Stimulated activated memory B cell treated with anti-CD40 and anti-IgM and Interleukin-4, amounts not matched to agents 10 μg/mL and 1 μg/mL and 100 μg/mL, for 72 hours (primary cell): ENCODE results near the gene LARGE2.

Experiments used
- ATAC-seq: fragments of 150-1000 bp; cut with Tn5 transposase; 2 replicates; pipeline ENCODE4 v1.10.0; 2021
- H3K27ac Mint-ChIP-seq: one replicate; pipeline ENCODE4 v1.8.0; 2022; ENCODE audit warnings: mild to moderate bottlenecking, mixed read lengths
- H3K27me3 Mint-ChIP-seq: one replicate; pipeline ENCODE4 v1.8.0; 2022; ENCODE audit warnings: mixed read lengths
- H3K36me3 Mint-ChIP-seq: one replicate; pipeline ENCODE4 v1.8.0; 2022; ENCODE audit warnings: mixed read lengths
- H3K4me1 Mint-ChIP-seq: one replicate; pipeline ENCODE4 v1.8.0; 2022; ENCODE audit warnings: mixed read lengths
- H3K4me3 Mint-ChIP-seq: one replicate; pipeline ENCODE4 v1.8.0; 2022; ENCODE audit warnings: mild to moderate bottlenecking, moderate library complexity, mixed read lengths
- H3K9me3 Mint-ChIP-seq: one replicate; pipeline ENCODE4 v1.8.0; 2022; ENCODE audit warnings: mixed read lengths

The LARGE2 gene

DNA sequence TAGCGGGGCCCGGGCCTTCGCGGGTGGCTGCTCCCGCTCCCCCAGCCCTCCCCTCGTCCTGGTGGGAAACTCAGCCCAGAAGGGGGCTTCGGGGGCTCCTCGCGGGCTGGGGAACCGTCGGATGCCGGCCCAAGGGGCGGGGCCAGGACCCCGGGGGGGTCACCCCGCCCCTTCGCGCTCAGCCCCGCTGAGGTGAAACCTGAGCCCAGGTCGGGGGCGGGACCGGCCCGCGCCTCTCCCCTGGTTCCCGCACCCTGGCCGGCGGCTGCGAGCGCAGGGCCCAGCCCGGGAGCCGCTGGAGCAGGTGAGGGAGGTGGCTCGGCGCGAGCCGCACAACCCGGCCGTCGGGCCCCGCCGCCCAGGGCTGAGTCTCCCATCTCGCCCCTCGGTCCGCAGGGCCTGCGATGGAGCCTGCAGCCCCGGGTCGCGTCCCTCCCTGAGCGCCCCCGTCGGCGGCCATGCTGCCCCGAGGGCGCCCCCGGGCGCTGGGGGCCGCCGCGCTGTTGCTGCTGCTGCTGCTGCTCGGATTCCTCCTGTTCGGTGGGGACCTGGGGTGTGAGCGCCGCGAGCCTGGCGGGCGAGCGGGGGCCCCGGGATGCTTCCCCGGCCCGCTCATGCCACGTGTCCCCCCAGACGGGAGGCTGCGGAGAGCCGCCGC is at the start of gene LARGE2:
LARGE2 (plus strand) TSS at position 232 of the 658 bp plus-strand sequence; CDS start at position 459, 227 bp downstream.
- Mint-ChIP-seq H3K27me3 (no peaks in the 10 kb centered on the region), H3K27ac (peak within 1 kb of the TSS; percentile 85), H3K4me1 (peaks cover 63% of the 10 kb centered on the region), H3K4me3 (peak within 1 kb of the TSS; percentile 92), H3K9me3 (no peaks in the 10 kb centered on the region), H3K36me3 (peaks cover 4% of the 10 kb centered on the region)
- peak; percentile 21 for ATAC-seq

DNA sequence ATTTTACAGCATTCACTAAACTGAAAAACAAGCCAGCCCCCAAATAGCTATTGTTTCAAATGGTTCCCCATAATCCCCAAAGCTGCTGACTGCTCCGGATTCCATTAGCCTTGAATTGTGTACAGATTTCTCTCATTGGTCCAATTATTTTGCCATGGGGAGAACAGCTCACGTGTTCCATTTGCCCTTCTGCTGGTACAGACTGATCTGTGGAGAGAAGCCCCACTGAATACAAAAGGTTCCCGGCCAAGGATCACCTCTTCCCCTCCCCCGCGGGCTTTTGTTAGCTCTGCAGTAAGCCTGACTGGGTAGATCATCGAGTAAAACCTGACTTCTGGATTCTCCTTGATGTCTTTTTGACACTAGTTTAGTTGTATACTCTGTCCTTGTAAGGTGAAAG is 46.1 kb upstream of the LARGE2 start:
- Mint-ChIP-seq H3K4me3 (no peak overlapping the region), H3K36me3 (peaks cover 77% of the 10 kb centered on the region), H3K27me3 (no peaks in the 10 kb centered on the region), H3K27ac (no peak overlapping the region), H3K9me3 (no peaks in the 10 kb centered on the region), H3K4me1 (no peaks in the 10 kb centered on the region)
- no peak for ATAC-seq

DNA sequence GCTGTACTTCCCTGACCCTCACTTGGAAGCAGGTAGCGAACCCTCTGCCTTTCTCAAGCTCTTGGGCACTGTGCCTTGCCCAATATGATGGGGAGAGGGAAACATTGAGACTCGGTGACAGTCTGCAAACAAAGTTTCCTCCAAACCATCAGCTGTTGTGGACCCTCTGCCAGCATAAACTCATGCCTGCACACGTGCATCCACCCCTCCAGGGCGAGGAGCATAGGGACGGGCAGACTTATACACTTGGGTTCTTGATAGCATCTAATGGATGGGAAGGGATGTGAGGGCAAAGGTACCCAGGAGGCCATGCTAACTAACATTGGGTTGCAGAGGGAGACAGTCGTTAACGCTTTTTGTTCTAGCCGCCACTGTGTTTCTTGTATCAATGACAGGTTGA is 45.2 kb upstream of the LARGE2 start:
- no peak overlapping the region for H3K4me3 Mint-ChIP-seq
- ATAC-seq, result no peak
- no peaks in the 10 kb centered on the region for H3K27me3 Mint-ChIP-seq
- peaks cover 78% of the 10 kb centered on the region for H3K36me3 Mint-ChIP-seq
- H3K4me1 Mint-ChIP-seq, result no peaks in the 10 kb centered on the region
- no peak overlapping the region for H3K27ac Mint-ChIP-seq
- no peaks in the 10 kb centered on the region for H3K9me3 Mint-ChIP-seq

DNA sequence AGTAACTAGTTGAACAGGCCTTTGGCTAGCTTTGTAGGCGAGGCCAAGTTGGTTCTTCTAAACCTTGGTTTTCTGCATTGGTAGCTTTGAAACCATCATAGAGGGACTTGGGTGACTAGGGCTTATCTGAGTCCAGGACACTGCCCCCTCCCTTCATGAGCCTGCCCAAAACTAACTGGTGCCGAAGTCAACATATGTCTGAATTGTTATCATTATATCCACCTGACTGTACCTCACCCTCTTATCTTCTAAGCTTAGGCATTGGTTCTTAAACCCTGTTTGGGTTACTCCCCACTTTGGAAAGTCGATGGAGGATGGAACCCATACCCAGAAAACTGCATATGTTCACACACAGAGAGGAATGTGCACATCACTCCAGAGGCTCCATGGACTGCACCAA is 44.6 kb upstream of the LARGE2 start:
- Mint-ChIP-seq H3K4me1 (no peaks in the 10 kb centered on the region), H3K36me3 (peaks cover 78% of the 10 kb centered on the region), H3K4me3 (no peak overlapping the region), H3K9me3 (no peaks in the 10 kb centered on the region), H3K27ac (no peak overlapping the region), H3K27me3 (no peaks in the 10 kb centered on the region)
- no peak for ATAC-seq

DNA sequence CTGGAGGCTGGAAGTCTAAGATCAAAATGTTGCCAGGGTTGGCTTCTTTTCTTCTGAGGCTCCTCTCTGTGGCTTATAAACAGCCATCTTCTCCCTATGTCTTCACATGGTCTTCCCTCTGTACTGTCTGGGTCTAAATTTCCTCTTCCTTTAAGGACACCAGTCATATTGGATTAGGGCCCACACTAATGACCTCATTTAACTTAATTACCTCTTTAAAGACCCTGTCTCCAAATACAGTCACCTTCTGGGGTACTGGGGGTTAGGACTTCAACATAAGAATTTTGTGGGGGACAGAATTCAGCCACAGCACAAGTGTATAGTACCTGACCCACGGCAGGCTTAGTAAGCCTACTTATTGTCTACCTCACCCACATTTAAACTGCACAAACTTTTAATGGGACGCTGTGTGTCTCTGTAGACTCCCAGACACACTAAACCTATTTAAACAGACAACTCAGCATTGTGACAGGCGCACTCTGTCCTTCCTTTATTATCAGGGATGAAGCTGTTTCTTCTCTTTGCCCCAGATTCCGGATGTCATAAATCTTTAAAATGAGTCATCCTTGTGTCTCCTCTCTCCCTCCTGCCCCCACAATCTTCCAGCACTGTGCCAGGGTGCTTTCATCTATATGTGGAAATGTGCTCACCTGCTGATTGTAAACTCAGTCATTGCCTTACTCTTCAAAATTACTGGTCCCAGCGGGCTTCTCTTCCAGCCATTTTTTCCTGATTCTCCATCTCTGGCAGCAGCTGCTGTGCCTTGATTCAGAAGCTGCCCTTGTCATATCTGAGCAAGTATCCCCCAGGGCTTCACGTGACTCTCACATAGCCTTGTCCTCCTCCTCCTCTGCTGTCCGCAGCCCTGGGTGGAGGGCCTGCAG is 42.4 kb upstream of the LARGE2 start:
- H3K4me1 Mint-ChIP-seq, result peaks cover 10% of the 10 kb centered on the region
- H3K4me3 Mint-ChIP-seq, result no peak overlapping the region
- H3K36me3 Mint-ChIP-seq, result peaks cover 65% of the 10 kb centered on the region
- H3K27ac Mint-ChIP-seq, result no peak overlapping the region
- no peaks in the 10 kb centered on the region for H3K9me3 Mint-ChIP-seq
- no peaks in the 10 kb centered on the region for H3K27me3 Mint-ChIP-seq
- no peak for ATAC-seq

DNA sequence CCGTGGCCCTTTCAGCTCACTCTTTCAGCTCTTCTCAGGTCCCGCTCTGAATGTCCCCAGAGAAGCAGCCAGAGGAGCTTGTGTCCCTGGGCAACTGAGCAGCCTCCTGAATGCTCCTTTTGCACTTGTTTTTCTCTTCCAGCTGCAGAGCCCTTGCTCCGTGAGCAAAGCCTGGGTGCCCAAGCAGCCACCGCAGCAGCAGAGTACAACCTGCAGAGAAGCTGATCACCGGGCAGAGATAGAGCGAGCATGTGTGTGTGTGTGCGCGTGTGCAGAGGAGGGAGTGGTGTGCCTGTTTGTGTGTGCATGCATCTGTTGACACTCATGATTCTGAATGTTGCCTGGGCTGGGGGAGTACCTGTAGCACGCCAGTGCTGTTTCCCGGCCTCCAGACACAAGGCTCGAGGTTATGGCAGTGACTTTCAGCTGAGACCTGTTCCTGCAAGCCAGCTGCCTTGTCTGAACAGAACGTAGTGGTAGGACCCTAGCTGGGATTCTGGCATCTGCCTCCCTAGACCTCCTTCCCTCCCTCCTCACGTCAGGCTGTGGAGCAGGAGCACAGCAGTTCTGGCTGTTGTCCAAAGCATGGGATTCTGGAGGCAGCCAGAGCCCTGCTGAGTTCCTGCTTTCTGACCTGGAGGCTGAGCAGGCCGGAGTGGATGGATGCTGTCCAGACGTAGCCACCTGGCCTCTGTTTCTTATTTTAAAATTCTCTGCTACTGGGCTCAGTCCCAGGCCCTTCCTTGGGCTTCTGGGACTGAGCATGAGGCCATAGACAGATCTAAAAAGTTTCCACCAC is 41.5 kb upstream of the LARGE2 start:
- Mint-ChIP-seq H3K4me3 (no peak overlapping the region), H3K27ac (no peak overlapping the region), H3K4me1 (peaks cover 15% of the 10 kb centered on the region), H3K27me3 (no peaks in the 10 kb centered on the region), H3K9me3 (no peaks in the 10 kb centered on the region), H3K36me3 (peaks cover 60% of the 10 kb centered on the region)
- no peak for ATAC-seq

DNA sequence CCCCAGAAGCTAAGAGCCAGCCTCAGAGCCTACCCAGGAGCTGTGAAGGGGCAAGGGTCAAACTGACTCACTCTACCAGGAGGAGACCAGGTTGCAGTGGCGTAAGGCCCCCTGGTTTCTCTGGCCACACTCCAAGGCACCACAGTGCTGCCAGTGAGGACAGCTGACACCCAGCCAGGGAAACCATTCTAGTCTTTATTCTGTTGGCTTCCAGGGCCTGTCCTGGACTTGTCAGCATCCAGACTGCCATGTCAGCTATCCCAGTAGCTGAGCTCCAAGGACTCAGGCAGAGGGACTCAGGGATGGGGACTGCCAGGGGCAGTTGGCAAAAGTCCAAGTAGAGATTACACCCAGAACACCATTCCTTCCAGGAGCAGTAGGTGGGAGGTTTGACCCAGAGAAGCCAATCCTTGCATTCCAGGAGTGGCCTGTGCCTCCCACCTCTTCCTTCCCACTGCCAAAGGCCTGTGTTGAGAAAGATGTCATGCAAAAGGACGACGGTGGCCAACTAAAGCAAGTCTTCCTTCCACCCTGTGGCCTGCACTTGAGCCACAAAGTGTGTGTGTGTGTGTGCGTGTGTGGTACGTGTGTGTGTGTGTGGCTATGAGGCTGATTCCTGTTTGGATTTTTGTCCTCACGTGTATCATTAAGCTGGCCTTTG is 40.6 kb upstream of the LARGE2 start:
- Mint-ChIP-seq H3K4me3 (no peak overlapping the region), H3K4me1 (peaks cover 15% of the 10 kb centered on the region), H3K27ac (no peak overlapping the region), H3K36me3 (peaks cover 55% of the 10 kb centered on the region), H3K9me3 (no peaks in the 10 kb centered on the region), H3K27me3 (no peaks in the 10 kb centered on the region)
- no peak for ATAC-seq

DNA sequence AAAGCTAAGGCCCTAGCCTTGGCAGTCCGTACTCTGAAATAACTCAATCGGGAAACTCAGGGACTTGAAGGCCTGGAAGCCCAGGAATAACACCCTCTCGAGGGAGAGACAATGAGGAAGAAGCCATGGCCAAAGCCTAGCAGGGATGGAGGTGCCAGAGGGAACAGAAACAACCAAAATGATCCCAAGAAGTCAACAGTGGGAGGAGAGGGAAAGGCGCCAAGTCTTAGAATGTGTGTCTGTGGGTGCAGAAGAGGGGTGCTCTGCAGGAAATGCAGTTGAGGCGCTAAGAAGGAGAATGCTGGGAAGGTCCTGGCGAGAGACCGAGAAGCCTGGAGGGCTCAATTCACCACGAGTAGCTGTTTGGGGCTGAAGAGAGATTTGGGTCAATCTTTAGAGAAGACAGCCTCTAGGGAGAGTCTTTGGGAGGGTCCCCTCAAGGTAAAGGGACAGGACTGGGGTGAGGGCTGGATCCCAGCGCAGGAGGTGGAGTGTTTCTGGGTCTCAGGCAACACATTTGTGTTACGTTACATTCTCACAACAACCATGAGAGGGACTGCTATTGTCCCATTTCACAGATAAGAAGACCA is 37.8 kb upstream of the LARGE2 start:
- peaks cover 35% of the 10 kb centered on the region for H3K36me3 Mint-ChIP-seq
- no peaks in the 10 kb centered on the region for H3K9me3 Mint-ChIP-seq
- ATAC-seq, result no peak
- H3K27me3 Mint-ChIP-seq, result peaks cover 4% of the 10 kb centered on the region
- no peak overlapping the region for H3K27ac Mint-ChIP-seq
- peak overlapping the region; percentile 79 for H3K4me3 Mint-ChIP-seq
- peaks cover 15% of the 10 kb centered on the region for H3K4me1 Mint-ChIP-seq

DNA sequence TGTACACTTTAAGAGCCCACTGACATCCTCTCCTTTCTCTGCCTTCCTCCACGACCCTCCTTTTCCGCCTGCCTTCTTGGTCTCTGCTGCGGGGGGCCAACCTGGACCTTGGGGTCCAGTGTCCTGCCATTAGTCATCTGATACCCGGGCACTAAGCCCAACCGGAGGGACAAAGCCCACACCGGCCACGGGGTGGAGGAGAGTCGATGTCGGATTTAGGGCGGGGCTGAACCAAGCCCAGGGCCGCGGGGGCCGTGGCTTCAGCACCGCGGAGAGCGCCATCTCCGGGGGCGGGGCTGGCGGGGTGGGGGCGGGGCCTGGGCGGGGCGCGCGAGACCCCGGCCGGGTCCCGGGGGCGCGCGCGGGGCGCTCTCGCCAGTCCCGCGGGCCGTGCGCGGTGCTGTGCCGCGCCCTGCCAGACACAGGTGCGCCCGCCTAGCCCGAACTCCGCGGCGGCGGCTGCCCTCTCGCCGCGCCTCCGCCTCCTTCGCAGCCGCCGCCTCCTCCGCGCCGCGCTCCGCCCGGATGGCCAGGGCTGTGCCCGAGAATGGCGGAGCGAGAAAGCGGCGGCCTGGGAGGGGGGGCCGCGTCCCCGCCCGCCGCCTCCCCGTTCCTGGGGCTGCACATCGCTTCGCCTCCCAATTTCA is 37.1 kb upstream of the LARGE2 start, which contains the start of gene MAPK8IP1:
MAPK8IP1 (plus strand) TSS at position 378 of the 647 bp plus-strand sequence; CDS start at position 548, 170 bp downstream.
- peak; percentile 84 for ATAC-seq
- H3K4me1 Mint-ChIP-seq, result peaks cover 15% of the 10 kb centered on the region
- no peak within 1 kb of the TSS for H3K27ac Mint-ChIP-seq
- H3K36me3 Mint-ChIP-seq, result peaks cover 31% of the 10 kb centered on the region
- peaks cover 11% of the 10 kb centered on the region for H3K27me3 Mint-ChIP-seq
- H3K4me3 Mint-ChIP-seq, result peak within 1 kb of the TSS; percentile 79
- no peaks in the 10 kb centered on the region for H3K9me3 Mint-ChIP-seq

DNA sequence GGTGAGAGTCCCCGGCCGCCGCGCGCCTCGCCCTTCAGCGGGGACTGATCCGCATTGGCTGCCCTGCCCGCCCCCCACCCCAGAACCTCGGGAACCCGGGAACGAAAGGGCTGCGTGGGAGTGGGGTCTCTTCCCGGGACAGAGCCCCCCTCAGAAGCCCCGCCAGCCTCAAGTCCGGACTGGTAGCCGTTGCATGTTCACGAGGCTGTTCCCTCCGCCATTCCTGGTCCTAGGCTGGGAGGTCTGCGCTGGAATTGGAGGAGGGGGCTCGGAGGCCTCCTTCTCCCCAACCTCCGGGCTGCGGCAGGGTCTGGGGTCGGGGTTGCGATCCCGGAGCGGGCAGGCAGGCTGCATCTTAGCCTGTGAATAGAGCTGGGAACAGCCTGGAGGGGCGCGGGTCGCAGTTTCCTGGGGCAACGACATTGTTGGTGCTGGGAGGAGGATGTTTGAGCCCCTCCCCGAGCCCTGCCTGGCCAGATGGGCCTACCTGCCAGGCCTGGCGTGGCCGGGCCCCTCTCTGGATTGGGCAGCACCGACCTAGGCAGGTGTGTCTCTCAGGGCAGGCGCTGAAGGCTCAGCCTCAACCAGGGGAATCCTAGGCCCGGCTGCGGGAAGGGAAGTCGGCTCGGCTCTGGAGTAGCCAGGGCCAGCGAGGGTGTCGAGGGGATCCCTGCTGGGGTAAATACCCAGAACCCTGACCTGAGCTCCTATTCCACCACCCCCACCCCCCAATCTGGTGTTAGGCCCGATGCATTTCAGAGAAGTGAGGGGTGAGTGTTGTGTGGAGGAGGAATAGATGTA is 36.3 kb upstream of the LARGE2 start:
- H3K27ac Mint-ChIP-seq, result no peak overlapping the region
- peak overlapping the region; percentile 8 for H3K4me3 Mint-ChIP-seq
- H3K4me1 Mint-ChIP-seq, result peaks cover 15% of the 10 kb centered on the region
- no peaks in the 10 kb centered on the region for H3K9me3 Mint-ChIP-seq
- no peak for ATAC-seq
- H3K36me3 Mint-ChIP-seq, result peaks cover 24% of the 10 kb centered on the region
- peaks cover 15% of the 10 kb centered on the region for H3K27me3 Mint-ChIP-seq

DNA sequence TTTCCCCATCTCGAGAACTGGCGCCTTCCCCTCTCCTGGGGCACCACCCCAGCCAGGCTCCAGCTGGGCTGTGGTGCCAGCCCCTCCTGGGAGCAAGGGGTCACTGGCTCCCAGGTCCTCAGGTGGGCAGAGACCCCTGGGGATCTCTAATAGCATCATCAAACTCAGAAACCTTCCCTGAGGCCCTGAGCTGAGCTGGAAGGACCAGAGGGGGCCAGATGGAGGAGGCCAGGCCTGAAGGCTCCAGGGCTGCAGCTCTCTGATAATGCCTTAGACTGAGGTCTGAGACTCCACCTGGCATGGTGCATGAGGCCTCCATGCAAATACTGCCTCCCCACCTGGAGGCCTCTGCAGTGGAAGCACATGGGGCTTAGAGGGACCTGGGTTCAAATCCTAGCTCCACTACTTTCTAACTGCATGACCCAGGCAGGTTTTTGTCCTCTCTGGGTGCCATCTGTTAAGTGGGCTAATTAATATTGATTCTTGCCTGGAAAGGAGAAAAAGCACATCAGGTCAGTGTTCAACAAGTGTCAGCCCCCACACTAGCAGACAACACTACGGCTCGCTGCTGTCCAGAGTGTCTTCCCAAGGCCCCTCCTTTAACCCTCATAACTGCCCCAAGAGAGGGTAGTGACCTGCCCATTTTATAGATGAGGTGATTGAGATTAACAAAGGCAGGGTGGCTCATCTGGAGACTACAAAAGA is 35.5 kb upstream of the LARGE2 start:
- peaks cover 15% of the 10 kb centered on the region for H3K27me3 Mint-ChIP-seq
- H3K4me3 Mint-ChIP-seq, result peak overlapping the region; percentile 8
- H3K27ac Mint-ChIP-seq, result no peak overlapping the region
- H3K4me1 Mint-ChIP-seq, result peaks cover 15% of the 10 kb centered on the region
- H3K9me3 Mint-ChIP-seq, result no peaks in the 10 kb centered on the region
- ATAC-seq, result no peak
- H3K36me3 Mint-ChIP-seq, result peaks cover 16% of the 10 kb centered on the region

DNA sequence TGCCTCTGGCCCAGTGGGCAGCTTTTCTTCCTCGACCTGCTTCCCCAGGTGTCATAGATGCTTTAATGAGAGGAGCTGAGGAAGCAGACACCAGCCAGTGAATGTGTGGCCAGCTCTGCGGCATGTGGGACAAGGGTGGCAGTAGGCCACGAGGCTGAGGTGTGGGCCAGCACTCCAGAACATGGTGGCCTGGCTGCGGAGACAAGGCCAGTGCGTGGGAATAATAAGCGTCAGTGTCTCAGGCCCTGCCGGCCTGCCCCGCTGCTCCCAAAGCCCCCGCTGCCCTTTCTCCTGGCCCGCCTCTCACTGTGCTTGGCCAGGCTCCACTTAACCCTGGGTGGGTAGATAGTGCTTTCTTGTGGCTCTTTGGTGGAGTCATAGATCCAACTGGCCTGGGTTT is 34.9 kb upstream of the LARGE2 start:
- peaks cover 10% of the 10 kb centered on the region for H3K36me3 Mint-ChIP-seq
- H3K27me3 Mint-ChIP-seq, result peaks cover 15% of the 10 kb centered on the region
- peaks cover 15% of the 10 kb centered on the region for H3K4me1 Mint-ChIP-seq
- H3K4me3 Mint-ChIP-seq, result no peak overlapping the region
- no peak for ATAC-seq
- H3K27ac Mint-ChIP-seq, result no peak overlapping the region
- no peaks in the 10 kb centered on the region for H3K9me3 Mint-ChIP-seq

DNA sequence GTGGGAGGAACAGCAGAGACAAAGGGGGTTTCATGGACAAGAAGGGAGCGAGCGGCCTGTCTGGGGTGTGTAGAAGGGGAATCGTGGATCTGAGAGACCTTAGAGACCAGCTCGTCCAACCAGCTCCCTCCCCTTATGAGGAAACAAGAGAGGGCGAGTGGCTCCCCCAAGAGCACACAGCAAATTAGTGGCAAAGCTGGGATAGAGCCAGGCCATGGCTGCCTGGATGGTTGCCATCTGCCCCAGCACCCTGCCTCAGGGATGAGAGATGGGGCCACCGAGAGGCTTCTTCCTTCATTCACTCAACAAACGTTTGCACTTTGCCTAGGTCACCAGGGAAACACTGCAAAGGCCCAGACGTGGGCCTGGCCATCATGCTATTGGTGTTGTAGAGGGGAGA is 32.9 kb upstream of the LARGE2 start:
- no peak for ATAC-seq
- H3K9me3 Mint-ChIP-seq, result no peaks in the 10 kb centered on the region
- H3K4me1 Mint-ChIP-seq, result peaks cover 9% of the 10 kb centered on the region
- H3K27ac Mint-ChIP-seq, result no peak overlapping the region
- peaks cover 29% of the 10 kb centered on the region for H3K27me3 Mint-ChIP-seq
- peaks cover 4% of the 10 kb centered on the region for H3K36me3 Mint-ChIP-seq
- H3K4me3 Mint-ChIP-seq, result no peak overlapping the region
